Stimulated activated naive CD8-positive, alpha-beta T cell treated with anti-CD3 and anti-CD28 coated beads, Interleukin-15, amount 100 ng/mL, for 72 hours (primary cell): ENCODE data around the gene BCL2L12.

Source experiments
- ATAC-seq: fragments of 150-1000 bp; cut with Tn5 transposase; 2 replicates; pipeline ENCODE4 v1.10.0; 2021; ENCODE audit warnings: mild to moderate bottlenecking, moderate library complexity
- DNase-seq, 2 donors: peaks; one replicate each; pipeline ENCODE4 v3.0.0; 2021 to 2022
- H3K27ac Mint-ChIP-seq, 2 donors: one replicate each; pipeline ENCODE4 v1.8.0; 2022; ENCODE audit warnings: mild to moderate bottlenecking in 2 of 2, mixed read lengths in 2 of 2, moderate library complexity in 2 of 2
- H3K27me3 Mint-ChIP-seq: one replicate; pipeline ENCODE4 v1.8.0; 2022; ENCODE audit warnings: mixed read lengths
- H3K4me1 Mint-ChIP-seq: one replicate; pipeline ENCODE4 v1.8.0; 2022; ENCODE audit warnings: mild to moderate bottlenecking, mixed read lengths
- H3K4me3 Mint-ChIP-seq, 2 donors: one replicate each; pipeline ENCODE4 v1.8.0; 2022; ENCODE audit warnings: mild to moderate bottlenecking in 2 of 2, mixed read lengths in 2 of 2, moderate library complexity in 1 of 2
- H3K9me3 Mint-ChIP-seq, 2 donors: one replicate each; pipeline ENCODE4 v1.8.0; 2022; ENCODE audit warnings: mixed read lengths in 2 of 2

The BCL2L12 gene

GRCh38 chr19:49669516-49669915 is 3.8 kb downstream of the BCL2L12 start:
- no peak for DNase-seq
- Mint-ChIP-seq H3K4me3 (no peak overlapping the region), H3K4me1 (peaks cover 24% of the 10 kb centered on the region), H3K27me3 (no peaks in the 10 kb centered on the region), H3K27ac (no peak overlapping the region), H3K9me3 (no peaks in the 10 kb centered on the region)
- no peak for ATAC-seq

GRCh38 chr19:49672131-49672919 is 6.6 kb downstream of the BCL2L12 start:
- peaks cover 21% of the 10 kb centered on the region for H3K4me1 Mint-ChIP-seq
- H3K27me3 Mint-ChIP-seq = no peaks in the 10 kb centered on the region

GRCh38 chr19:49676136-49676783 is 10.5 kb downstream of the BCL2L12 start:
- peak overlapping the region; percentile 87 to 90 for H3K4me3 Mint-ChIP-seq
- peak overlapping the region; percentile 100 for H3K27ac Mint-ChIP-seq
- ATAC-seq (no peak), DNase-seq (no peak)
- H3K4me1 Mint-ChIP-seq = peaks cover 54% of the 10 kb centered on the region
- no peaks in the 10 kb centered on the region for H3K9me3 Mint-ChIP-seq
- H3K27me3 Mint-ChIP-seq = no peaks in the 10 kb centered on the region

More at GRCh38 chr19:49672131-49672919, 6.6 kb downstream of the BCL2L12 start:
- H3K4me3 Mint-ChIP-seq = peak overlapping the region in 1 of 2 donors; percentile 1
- H3K9me3 Mint-ChIP-seq = no peaks in the 10 kb centered on the region
- ATAC-seq (peak; percentile 18), DNase-seq (peak; percentile 77 to 79)
- H3K27ac Mint-ChIP-seq = peak overlapping the region in 1 of 2 donors; percentile 16

GRCh38 chr19:49676784-49677230 is 11.1 kb downstream of the BCL2L12 start:
- DNase-seq (peak; percentile 99 to 100), ATAC-seq (peak; percentile 82)
- Mint-ChIP-seq H3K27me3 (no peaks in the 10 kb centered on the region), H3K9me3 (no peaks in the 10 kb centered on the region), H3K4me1 (peaks cover 54% of the 10 kb centered on the region), H3K4me3 (peak overlapping the region; percentile 87 to 90), H3K27ac (peak overlapping the region; percentile 100)

- no peaks in the 10 kb centered on the region for H3K27me3 Mint-ChIP-seq
- H3K27ac Mint-ChIP-seq = peak within 1 kb of the TSS; percentile 100
- peak in 1 of 2 donors; percentile 72 for DNase-seq
- ATAC-seq = peak; percentile 25
- no peaks in the 10 kb centered on the region for H3K9me3 Mint-ChIP-seq
- H3K4me1 Mint-ChIP-seq = peaks cover 54% of the 10 kb centered on the region
- H3K4me3 Mint-ChIP-seq = peak within 1 kb of the TSS; percentile 90 to 99
Measured at GRCh38 chr19:49677231-49677900, 11.6 kb downstream of the BCL2L12 start, which contains the start of gene PRMT1. TSS of gene PRMT1 (plus strand) at chr19:49677271. CDS start at chr19:49677281, 10 bp downstream.

- Mint-ChIP-seq H3K27me3 (no peaks in the 10 kb centered on the region), H3K4me1 (peaks cover 54% of the 10 kb centered on the region), H3K4me3 (peak overlapping the region; percentile 85 to 99), H3K9me3 (no peaks in the 10 kb centered on the region), H3K27ac (peak overlapping the region; percentile 84 to 99)
- peak; percentile 48 for ATAC-seq
- peak; percentile 90 for DNase-seq
Measured at GRCh38 chr19:49677901-49678674, 12.4 kb downstream of the BCL2L12 start.

- DNase-seq (no peak), ATAC-seq (no peak)
- H3K27ac Mint-ChIP-seq = peak overlapping the region in 1 of 2 donors; percentile 42
- peak overlapping the region; percentile 85 to 99 for H3K4me3 Mint-ChIP-seq
- peaks cover 61% of the 10 kb centered on the region for H3K4me1 Mint-ChIP-seq
- no peaks in the 10 kb centered on the region for H3K9me3 Mint-ChIP-seq
- no peaks in the 10 kb centered on the region for H3K27me3 Mint-ChIP-seq
Measured at GRCh38 chr19:49678985-49679770, 13.4 kb downstream of the BCL2L12 start.

GRCh38 chr19:49679771-49680413 is 14.2 kb downstream of the BCL2L12 start:
- DNase-seq = no peak
- Mint-ChIP-seq H3K27ac (peak overlapping the region in 1 of 2 donors; percentile 59), H3K9me3 (no peaks in the 10 kb centered on the region), H3K27me3 (no peaks in the 10 kb centered on the region), H3K4me1 (peaks cover 62% of the 10 kb centered on the region), H3K4me3 (peak overlapping the region; percentile 76 to 78)
- ATAC-seq = no peak

GRCh38 chr19:49680421-49681351 is 15.0 kb downstream of the BCL2L12 start:
- peak overlapping the region in 1 of 2 donors; percentile 59 for H3K27ac Mint-ChIP-seq
- ATAC-seq (peak; percentile 16), DNase-seq (peak; percentile 94 to 96)
- no peaks in the 10 kb centered on the region for H3K27me3 Mint-ChIP-seq
- peak overlapping the region; percentile 76 to 78 for H3K4me3 Mint-ChIP-seq
- H3K4me1 Mint-ChIP-seq = peaks cover 69% of the 10 kb centered on the region
- H3K9me3 Mint-ChIP-seq = no peaks in the 10 kb centered on the region

GRCh38 chr19:49681830-49682229 is 16.1 kb downstream of the BCL2L12 start:
- ATAC-seq (no peak), DNase-seq (no peak)

GRCh38 chr19:49682274-49682673 is 16.5 kb downstream of the BCL2L12 start:
- peaks cover 68% of the 10 kb centered on the region for H3K4me1 Mint-ChIP-seq
- no peaks in the 10 kb centered on the region for H3K27me3 Mint-ChIP-seq
- no peak for DNase-seq
- no peaks in the 10 kb centered on the region for H3K9me3 Mint-ChIP-seq
- no peak overlapping the region for H3K4me3 Mint-ChIP-seq
- no peak for ATAC-seq
- peak overlapping the region in 1 of 2 donors; percentile 63 for H3K27ac Mint-ChIP-seq

More at GRCh38 chr19:49681830-49682229, 16.1 kb downstream of the BCL2L12 start:
- Mint-ChIP-seq H3K4me1 (peaks cover 64% of the 10 kb centered on the region), H3K27me3 (no peaks in the 10 kb centered on the region), H3K9me3 (no peaks in the 10 kb centered on the region), H3K4me3 (no peak overlapping the region), H3K27ac (peak overlapping the region in 1 of 2 donors; percentile 63)

- DNase-seq (no peak), ATAC-seq (no peak)
- H3K9me3 Mint-ChIP-seq = no peaks in the 10 kb centered on the region
- peak overlapping the region in 1 of 2 donors; percentile 27 for H3K27ac Mint-ChIP-seq
- H3K4me3 Mint-ChIP-seq = no peak overlapping the region
- peaks cover 71% of the 10 kb centered on the region for H3K4me1 Mint-ChIP-seq
- H3K27me3 Mint-ChIP-seq = no peaks in the 10 kb centered on the region
Measured at GRCh38 chr19:49683814-49684250, 18.1 kb downstream of the BCL2L12 start.
